HG02678 (cell line): Measurements from ENCODE around the gene DENND11.

ENCODE experiments used
- ATAC-seq: cut with Tn5 transposase; IDR thresholded peaks from one replicate; pipeline ENCODE4 v1.9.1; 2021; ENCODE audit warnings: mild to moderate bottlenecking, moderate library complexity; ENCODE audit not compliant: unreplicated experiment

The DENND11 gene

DNA sequence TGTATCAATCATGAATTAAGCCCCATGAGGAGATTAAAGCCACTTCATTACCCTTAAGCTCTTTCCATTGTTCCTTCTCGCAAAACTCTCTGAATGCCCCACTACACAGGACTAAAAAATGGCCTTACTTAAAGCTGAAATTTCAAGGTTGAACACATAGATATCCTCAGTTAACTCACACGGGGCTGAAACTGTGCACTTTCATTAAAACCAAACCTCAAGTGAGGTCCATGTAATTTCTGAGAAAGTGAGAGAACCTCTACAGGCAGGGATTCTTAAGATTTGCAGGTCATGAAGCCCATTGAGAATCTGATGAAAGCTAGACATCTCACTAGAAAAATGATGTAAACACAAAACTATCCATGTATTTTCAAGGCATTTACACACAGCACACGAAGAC is 15.9 kb downstream of the DENND11 start:
- ATAC-seq, result no peak

DNA sequence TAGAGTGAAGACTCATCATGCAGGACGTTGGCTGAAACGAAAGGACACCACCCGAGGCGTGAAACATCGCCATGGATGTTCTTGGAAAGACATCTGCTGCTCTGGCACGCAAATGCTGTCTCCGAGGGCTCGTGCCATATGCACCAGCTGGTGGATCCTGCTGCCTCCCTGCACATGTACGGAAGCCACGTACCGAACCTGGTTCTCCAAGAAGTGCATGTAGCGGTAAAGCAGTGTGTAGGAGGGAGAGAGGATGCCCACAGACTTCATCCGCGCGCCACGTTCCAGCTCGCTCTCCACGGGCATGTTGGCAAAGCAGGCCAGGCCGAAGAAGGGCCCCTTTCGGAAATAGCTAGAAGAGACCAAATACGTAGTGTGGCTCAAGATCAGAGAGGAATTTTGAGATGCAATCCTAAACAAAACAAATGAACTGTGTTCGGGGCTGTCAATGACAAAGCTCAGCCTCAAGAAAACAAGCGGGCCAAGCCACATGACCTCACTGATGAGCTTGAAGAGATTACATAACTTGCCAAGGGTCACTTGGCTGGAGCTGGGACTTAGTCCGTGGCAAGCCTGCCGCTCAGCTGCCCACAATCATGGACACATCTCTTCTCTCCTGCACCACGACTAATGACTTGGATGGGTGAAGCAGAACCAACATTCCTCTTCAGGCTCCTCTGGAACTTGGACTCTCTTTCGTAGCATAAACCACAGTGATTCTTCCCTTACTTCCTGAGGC is 16.5 kb downstream of the DENND11 start:
- ATAC-seq, result no peak

DNA sequence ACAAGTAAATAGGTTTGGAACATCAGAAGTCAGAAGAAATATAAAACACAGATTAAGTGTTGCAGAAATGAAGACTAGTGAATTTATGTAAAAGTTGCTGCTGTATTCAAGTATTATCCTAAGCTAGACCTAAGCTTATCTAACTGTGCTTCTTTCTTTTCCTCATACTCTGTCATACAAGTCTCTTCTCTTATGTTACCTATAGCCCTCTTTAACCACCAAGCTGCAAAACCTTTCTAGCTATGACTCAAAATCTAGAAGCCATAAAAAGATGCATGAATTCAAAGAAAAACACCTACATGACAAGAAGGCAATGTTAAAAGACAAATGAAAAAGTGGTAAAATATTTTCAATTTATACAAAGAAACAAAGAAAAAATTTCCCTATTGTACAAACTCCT is 23.0 kb downstream of the DENND11 start:
- ATAC-seq, result no peak

DNA sequence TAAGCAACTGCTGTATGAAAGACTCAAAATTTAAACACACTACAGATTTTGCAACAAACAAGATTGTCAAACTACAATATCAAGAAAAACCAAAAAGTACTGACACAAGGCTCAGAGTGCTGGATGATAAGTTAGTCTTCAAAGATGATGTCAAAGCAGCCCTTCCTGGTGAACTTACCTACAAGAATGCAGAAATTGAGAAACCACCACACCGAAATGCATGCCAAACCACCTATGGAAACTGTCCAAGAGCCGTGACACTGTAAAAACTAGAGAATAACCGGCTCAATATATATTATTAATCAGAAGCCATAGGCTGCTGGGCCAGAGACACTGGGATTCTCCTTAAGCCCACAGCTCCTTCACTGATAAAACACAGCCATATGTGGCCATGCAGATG is 25.3 kb downstream of the DENND11 start:
- no peak for ATAC-seq

DNA sequence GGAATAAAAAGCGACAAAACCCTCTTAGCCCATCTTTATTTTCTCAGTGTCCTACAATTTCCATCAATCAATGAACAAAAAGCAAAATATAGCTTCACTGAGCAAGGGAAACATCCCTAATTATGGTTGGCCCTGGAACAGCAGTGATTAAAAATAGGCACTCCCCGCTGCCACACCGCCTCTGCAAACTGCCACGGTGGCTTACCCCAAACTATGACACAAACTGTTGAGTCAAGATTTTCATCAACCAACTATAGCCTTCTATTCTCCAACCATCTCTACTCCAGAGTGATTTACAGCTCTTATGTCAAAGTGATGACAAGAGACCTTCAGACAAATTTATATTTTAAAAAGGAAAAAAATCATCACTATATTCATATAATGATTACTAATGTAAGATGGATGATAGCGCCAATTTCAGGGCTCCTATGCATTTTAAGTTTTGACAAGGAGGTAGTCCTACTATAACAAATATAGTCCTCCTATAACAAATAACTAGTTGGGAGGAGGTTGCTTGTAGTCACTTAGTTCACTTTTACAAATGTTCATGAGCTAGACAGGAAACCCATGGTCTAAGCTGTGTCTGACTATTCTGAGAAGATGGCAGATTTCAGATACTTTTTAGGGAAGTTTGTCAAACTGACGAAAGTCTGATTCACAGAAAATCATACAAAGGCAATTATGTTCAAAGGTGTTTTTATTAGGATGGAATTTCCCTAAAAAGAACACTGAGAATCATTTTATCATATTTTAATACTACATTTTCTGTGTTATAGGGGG is 26.3 kb downstream of the DENND11 start:
- ATAC-seq, result no peak

DNA sequence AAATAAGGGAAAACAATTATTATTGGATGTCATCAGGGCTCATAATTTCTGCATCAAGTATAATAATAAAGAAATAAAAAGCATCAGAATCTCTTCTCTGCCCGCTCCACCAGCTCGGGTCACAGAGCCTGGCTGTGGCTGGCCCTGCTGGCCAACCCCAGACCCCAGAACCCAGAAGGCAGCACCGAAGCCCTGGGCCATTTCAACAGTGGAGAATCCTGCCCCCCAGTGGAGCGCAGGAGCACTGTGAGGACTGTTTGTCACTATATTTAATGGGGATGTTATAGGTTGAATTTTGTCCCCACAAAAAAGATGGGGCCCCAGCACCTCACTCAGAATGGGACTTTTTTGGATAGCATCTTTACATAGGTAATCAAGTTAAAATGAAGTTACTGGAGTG is 27.3 kb downstream of the DENND11 start:
- no peak for ATAC-seq

DNA sequence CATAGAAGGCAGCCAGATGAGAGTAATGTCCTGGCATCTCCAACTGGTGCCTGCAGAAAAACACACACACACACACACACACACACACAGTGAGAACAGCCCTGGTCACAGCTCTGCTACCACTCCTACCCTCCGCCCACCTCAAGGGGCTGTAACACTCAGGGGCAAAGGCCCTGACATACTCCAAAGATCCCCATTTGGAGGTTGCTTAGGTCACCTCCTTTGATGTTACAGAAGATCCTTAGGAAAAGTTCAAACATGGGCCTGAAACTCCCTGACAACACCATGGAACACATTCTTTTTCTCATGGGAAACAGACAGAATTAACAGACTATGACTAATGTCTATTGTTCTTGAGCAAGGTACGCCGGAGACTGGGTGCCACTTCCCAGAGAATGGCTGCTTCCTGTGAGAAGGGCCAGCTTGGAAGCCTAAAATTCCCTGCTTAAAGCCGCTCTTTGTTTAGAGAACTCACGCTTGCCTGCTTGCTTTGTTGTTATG is 27.7 kb downstream of the DENND11 start:
- ATAC-seq, result no peak

DNA sequence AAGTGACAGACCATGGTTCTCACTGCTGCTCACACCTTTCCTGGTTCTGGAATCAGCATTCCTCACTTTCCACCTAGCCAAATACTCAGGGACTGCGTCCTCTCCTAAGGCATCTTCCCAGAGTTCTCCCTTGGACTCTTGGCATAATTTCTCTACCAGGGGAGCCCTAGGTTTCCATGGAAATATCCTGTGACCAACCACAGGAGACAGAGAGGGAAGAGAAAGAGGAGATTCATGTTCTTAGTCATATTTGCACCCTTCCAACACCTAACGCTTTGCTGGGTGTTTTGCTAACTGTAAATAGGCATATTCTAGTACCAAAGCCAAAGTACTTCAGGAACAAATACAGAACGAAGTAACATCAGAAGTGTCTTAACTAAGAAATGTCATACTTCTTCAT is 28.6 kb downstream of the DENND11 start:
- no peak for ATAC-seq

DNA sequence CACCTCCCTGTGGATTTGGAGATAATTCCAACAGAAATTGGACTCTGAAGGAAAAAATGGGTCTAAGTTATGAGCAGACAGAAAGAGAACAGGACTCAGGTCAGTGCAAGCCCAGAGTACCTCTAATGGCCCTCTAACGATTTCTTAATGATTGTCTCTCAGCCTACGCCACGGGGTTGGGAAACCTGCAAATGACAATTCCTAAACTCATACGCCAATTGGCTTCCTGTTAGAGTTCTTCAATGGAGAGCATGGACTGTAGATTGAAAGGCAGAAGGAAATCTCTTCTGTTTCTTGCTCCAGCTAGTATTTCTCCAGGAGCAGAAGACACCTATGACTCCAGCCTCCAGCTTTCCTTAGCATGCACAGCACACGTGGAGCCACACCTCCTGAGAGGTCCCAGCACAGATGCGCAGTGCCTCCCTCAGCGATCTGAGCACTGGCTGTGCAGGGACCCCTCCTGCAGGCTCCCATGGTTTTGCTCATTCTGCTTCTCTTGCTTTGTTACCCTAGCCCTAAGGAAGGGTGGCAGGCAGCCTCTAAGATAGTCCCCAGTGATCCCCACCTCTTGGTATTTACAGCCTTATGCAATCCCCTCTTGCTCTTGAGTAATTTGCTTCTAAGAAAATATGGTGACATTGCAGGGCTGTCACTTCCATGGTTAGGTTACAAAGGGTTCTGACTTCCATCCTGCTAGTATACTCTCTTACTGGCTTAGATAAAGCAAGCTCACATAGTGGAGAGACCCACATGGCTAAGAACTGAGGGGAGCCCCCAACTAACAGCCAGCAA is 30.1 kb downstream of the DENND11 start:
- no peak for ATAC-seq

DNA sequence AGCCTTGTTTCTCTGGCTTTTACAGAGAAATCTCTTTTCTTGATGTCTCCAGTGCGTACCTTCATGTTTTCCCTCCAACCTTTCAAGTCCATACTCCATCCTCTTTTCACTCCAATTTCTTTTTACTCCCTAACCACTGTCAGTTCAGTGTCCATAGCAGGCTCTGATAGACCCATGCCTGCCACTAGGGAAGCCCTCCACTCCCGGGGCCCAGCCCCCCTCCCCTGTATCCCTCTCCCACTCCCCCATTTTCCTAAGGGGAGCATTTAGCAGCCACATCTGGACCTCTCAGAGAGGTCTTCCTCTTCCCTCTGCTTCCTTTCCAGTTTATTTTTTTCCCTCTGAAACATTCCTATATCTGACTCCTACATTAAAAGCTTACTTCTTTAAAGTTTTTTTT is 33.1 kb downstream of the DENND11 start:
- ATAC-seq, result no peak

DNA sequence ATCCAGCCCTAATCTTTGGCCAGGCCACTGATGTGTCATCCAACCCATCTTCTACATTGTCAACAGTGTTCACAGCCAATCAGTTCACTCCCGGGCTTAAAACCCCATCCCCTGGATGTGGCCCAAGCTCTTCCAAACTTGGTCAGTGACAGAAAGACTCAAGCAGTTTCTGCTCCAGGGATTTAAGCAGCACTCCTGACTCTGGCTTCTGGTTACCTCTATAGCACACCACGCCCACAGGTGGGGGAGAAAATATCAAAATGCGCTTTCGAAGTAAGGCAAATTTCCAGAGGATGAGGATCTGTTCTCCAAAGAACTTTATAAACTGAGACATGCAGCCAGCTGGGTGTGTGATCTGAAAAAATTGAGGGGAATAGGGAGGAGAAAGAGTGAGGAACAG is 35.9 kb downstream of the DENND11 start:
- ATAC-seq, result no peak

DNA sequence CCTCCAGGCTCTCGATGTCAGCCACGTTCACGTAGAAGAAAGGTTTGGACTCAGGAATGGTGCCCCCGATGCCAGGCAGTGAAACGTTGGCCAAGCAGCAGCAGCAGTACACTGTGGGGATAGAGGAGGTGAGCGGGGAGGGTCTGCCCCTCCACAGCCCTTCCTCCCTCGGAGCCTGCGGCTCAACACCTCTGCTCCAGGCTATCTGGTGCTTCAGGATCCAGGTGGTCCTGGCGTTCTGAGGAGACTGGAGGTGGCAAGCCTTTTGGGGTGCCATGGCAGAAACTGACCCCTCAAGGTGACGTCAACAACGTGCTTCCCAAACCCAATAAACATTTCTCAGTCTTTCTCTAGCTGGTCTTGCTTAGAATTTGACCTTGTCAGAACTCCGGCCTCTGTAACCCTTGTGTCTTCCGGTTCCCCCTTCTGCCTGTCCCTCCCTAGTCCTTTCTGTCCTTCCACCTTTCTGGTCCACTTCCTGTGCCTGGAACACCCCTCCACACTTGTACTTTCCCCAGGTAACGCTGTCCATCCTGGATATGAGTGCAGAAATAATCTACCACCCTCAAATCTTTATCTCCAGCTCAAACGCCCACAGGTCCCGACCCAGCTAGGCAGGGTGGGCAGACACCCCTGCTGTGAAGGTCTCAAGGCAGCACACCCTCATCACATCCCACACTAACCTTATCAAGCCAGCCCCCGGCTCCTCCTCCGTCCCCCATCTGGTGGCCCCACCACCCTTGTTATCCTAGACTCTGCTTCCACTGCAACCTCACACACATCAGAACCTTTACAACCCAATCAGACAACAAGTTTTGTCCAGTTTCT is 36.5 kb downstream of the DENND11 start:
- no peak for ATAC-seq

DNA sequence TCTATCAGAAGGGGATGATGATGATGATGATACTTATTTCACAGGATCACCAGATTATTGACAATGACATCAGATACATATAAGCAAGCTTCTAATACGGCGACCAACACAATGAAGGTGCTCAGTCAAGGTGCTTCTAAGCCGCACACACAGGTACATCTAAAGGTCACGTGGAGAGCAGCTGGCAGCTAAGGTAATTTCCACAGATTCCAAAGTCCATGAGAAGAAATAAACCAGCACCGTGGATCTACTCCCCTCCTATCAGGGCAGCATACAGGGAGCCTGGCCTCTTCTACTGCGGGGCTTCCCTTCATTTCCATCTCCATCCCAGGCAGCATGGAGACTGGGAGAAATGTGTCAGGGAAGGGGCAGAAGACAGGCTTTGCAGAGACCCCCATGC is 37.5 kb downstream of the DENND11 start:
- ATAC-seq, result no peak

DNA sequence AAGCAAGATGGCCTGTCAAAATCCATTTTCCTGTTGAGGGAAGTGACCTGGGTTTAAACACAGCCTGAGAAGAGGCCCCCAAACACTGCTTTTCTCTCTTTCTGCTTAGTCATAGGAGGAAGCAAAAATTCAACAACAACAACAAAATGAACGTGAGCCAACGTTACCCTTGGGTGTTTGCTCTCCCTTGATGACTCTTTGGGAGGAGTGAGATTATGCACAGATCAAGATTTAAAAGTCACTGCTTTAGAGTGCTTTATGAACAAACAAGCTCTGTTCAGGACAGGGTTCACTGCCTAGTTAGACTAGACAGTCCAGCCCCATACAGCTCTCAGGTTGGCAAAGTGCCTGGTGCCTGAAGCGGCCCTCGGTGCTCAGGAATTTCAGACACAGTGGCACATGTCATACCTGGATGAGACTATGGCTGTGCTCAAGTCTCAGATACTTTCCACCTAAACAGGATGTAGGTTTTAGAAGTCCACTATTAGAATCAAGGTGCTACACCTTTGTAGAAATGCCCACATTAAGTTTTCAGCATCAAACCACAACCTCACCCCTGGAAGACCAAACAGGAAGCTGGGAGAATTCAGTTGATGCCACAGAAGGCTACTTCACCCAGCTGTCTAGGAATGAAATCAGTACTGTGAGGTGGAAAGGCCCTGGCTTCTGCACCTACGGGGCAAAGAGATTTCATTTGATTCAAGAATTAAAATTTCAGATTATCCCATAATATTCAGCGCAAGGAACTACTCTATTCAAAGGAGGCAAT is 38.7 kb downstream of the DENND11 start:
- no peak for ATAC-seq

DNA sequence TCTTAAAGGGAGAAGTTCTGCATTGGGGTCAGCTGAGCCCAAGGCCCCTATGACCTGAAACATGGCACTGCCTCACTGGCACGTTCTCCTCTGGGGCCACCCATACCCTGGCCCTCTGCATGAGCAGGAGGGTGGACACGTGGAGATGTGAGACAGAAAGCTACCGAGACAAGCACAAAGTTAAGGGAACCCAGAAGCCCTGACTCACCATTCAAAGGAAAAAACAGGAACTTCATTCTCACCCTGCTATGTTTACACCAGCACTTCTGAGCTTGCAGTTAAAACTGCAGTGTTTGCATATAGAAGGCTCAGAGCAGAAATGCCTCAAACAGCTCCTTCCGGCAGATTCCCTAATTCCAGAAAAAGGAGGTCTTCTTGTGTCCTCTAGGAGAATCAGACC is 41.7 kb downstream of the DENND11 start:
- ATAC-seq, result no peak

DNA sequence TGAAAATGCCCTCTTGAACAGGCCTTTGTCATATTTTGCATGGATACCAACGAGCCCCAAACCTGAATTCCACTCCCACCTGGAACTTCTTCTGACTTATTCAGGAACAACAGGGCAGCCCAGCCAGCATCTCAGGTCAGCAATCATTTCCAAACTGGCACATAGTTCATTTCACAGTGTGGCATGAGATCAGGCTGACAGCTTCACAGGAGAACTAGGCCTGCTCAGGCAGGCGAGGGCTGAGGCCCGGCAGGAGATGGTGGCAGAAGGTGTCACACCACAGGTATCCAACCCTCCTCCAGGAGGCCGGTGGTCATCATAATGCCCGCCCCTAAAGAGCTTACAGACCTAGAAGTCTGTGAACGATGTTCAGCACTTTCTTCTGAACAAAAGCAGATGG is 42.5 kb downstream of the DENND11 start:
- no peak for ATAC-seq

DNA sequence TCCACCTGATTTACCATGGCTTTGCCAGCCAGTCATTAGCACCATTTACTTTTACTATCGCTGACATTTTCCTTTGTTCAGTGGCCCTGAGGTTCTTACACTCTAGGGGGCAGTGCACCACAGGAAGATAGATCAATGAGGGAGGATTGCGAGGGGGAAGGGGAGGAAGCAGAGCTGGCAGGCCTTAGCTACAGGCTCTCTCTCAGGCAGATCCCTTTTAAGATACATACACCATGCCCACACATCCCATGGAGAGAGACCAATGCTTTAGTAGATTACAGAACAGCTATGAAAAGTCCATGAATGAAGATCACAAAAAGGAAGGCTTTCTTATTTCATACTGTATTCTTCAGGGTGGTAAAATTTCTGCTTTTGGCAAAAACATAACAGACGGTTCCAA is 47.4 kb downstream of the DENND11 start:
- ATAC-seq, result peak; percentile 94

DNA sequence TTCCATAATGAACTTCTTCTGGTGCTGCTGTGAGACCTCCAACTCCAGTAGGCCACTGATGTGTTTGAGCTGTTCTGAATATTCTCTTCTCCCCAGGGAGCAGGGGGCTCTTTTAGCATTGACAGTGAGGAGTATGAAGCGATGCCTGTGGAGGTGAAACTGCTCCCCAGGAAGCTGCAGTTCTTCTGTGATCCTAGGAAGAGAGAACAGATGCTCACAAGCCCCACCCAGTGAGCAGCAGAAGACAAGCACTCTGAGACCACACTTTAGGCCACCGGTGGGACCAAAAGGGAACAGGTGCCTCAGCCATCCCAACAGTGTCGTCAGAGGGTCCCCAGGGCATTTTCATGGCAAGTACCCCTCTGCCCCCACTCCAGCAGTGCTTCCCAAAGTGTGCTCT is 49.3 kb downstream of the DENND11 start:
- ATAC-seq, result no peak
